HG03060 (cell line): ENCODE results near the gene PLAAT2.
"Not testable (repeated sequence)": the region's sequence is repeated elsewhere in the genome, so short reads cannot be mapped to it uniquely, and the experiment has no call there.

ENCODE experiments used
- ATAC-seq: cut with Tn5 transposase; IDR thresholded peaks from one replicate; pipeline ENCODE4 v1.9.1; 2021; ENCODE audit warnings: low read depth, moderate number of reproducible peaks; ENCODE audit not compliant: unreplicated experiment

PLAAT2 gene

DNA sequence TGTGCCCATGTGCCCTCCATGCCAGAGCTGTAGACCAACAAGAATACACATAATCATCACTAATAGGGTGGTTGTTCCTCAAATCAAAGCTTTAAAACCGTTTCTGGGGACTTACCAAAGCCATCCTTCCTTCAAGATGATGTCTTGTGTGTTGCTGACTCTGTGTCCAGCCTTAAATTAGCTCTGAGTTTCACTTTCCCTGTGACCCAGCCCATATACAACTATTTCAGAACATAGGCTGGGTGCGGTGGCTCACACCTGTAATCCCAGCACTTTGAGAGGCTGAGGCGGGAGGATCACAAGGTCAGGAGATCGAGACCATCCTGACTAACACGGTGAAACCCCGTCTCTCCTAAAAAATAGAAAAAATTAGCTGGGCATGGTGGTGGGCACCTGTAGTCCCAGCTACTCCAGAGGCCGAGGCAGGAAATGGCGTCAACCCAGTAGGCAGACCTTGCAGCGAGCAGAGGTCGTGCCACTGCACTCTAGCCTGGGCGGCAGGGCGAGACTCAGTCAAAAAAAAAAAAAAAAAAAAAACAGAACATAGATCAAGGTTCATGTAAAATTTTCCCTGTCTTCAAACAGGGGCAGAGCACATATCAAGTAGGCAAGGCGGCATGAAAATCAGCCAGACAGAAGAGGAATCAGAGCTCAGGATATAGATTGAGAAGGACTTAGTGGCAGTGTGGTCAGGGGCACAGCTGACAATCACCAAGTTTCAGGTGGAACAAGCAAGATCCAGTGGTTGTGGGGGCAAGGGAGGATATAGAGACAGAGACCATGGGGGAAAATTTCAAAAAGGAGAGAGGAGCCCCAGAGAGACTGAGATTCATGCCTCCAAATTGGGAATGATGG lies at the start of gene PLAAT2:
Gene PLAAT2 (minus strand): TSS at position 179 of the 855 bp plus-strand sequence. CDS start 55 bp downstream, at position 124.
- ATAC-seq, result no peak

DNA sequence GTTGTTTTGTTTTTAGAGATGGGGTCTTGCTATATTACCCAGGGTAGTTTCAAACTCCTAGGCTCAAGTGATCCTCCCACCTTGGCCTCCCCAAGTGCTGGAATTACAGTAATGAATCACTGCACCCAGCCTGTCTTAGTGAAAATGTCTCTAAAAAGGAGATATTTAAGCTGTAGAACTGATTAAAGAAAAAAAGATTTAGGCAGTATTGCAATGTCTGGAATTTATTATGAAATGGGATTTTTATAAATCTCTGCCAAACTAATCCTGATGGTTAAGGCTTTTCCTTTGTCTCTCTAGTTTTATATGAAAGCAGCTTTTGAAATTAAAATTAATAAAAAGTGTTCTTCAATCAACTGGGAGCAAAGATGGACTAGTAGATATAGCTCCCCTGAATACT lies 49.0 kb upstream of the PLAAT2 start:
- ATAC-seq, result no peak

DNA sequence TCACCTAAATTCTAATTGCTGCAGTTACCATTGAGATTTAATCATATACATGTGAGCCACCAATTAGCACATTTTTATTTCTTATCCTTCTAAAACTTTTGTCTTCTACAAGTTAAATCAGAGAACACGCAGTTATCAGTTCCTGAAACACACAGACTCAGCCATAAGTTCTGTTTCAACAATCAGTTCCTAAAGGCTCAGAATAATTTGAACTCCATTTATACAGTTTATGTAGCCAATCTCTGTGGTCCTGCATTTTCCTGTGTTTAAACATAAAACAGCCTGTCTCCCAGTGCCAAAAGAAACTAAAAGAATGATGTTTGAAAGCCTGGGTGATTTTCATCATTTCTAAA lies 48.2 kb upstream of the PLAAT2 start:
- no peak for ATAC-seq

DNA sequence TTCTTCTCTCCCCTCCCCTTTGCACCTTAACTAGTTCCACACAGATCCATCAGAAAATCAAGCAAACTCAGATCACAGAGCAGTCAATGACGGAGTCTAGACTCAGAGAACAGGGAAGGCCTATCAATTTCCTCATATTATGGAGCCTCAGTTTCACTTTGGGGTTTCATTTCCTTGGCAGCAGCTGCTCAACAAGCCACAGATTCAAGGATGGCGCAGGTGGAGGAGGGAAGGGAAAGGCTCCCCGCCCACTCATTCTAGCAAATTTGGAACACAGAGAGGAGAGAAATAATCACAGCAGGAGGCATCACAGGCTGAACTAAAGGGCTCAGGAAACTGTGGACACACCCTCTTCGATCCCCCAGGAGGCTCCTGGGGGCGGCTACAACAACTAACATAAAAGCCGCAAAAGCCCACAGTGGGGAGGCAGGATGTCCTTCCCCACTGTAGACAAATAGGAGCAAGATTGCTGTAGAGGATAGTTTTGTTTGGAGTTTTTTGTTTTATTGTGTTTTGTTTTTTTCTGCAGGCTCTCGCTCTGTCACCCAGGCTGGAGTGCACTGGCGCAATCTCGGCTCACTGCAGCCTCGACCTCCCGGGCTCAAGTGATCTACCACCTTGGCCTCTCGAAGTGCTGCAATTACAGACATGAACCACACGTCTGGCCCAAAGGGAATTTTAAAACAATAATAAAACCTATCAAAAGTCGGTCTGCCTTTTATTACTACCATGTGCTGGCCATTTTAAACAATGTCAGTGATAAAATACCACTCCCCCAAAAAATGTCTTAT lies 47.6 kb upstream of the PLAAT2 start:
- ATAC-seq, result no peak

DNA sequence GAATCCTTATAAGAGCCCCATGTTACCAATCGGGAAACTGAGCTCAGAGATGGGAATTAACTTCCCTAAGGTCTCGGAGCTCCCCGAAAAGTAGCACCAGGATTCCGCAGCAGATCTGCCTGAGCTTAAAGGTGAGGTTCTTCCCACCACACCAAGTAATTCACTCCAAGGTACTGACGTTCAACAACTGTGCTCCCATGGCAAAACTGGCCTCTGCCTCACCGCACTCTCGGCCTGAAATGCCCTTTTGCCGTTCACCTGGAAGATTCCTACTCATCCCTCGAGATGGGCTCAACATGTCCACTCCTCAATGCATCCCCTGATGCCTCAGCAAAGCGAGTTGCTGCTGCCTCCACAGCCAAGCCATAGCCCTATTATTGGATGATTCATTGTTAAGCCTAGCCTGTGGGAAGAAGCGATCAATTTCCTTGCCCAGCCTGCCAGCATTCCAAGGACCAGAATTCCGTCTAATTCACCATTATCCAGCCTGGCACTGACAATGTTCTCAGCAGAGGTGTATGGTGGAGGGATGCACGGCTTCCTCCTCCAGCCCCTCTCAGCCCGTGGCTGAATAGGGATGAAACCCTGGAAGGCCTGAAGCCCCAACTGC lies 46.9 kb upstream of the PLAAT2 start:
- no peak for ATAC-seq

DNA sequence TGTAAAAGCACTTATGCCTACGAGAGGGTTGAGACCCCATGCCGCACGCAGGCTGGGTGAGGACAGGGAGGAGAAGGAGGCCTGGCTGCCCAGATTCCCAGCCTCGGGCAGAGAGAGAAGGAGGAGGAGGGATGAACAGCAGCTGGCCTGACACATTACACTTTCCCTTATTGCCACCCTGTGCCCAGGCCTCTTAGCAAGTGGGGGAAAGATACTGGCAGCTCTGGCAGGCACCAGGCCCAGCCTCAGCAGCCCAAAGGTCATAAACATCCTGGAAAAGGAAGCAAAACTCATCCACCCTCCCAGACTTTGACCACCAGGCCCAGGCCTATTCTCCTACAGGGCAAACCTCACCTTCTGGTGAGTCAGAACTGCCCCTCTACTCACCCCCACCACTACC lies 46.4 kb upstream of the PLAAT2 start:
- no peak for ATAC-seq

DNA sequence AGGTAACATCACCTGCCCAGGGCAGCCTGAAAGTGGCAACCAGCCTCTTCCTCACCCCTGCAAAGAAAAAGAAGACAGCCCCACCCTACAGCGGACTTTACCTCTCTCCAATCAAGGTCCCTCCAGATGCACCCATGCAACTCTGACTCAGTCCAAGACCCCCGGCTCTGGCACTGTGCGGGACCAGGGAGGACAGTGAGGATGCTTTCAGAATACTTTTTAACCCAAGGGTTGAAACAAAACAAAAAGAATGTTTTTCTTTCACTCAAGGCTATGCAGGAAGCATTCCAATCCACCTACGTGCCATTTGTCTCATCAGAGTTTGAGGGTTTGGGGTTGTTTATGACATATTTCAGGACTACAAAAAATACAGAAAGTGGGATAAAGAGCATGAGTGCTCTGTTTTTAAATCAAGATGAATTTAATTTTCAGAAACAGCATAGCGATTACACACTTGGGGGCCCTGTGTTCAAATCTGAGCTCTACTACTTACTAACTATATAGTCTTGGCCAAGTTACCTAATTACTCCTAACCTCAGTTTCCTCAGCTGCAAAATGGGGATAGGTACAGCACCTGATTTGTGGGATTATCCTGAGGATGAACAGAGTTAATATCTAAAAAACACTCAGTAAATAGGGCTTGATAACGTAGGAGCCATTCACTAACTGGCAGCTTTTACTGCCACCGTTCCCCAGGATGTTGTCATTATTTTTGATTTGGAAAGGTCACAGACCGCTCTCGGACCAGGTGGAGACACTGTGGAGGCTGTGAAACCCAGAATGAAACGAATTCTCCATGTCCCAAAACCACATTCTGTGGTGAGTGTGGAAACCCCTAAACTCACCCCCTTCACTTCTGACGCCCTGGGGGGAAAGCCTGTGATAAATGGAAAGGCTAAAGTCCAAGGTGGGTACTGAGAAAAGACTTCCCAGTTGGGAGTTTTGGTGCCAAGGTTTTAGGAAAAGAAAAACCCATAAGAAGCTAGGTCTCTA lies 45.5 kb upstream of the PLAAT2 start:
- ATAC-seq, result no peak

DNA sequence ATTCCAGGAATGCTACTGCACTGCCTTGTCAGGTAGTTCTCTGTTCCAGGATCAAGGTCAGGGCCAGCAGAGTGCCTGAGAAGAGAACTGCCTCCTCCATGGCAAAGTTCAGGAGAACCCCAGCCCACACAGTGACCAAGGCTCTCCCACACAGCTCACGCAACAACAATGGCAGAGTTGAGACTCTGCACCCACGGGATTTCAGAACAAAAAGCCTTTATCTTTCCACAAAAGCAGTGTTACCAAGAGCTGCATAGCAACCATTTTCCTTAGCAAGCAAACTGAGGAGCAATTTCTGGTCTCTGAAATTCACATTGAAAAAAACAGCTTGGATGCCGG lies 40.0 kb upstream of the PLAAT2 start:
- no peak for ATAC-seq

DNA sequence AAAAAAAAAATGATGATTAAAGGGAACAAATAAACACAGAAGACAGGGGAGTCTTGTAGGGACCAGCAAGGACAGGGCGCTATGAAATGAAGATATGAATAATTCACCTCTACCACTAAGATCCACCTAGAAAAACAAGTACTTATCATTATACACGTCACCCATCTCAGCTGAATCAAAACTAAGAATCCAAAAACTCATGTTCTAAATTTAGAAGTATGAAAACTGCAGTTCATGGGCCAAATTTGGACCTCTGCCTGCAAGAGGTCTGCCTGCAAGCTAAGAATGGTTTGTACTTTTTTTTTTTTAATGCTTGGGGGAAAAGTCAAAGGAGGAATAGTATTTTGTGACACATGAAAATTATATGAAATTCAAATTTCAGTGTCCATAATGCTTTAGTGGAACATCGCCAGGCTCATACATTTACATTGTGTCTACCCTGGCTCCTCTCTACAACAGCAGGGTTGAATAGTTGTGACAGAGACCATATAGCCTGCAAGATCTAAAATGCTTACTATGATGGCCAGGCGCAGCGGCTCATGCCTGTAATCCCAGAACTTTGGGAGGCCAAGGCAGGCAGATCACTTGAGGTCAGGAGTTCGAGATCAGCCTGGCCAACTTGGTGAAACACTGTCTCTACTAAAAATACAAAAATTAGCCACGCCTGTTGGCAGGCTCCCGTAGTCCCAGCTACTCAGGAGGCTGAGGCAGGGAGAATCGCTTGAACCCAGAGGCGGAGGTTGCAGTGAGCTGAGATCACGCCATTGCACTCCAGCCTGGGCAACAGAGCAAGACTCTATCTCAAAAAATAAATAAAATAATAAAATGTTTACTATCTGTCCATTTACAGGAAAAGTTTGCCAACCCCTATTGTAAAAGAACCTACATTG lies 39.4 kb upstream of the PLAAT2 start:
- ATAC-seq, result not testable (repeated sequence)

DNA sequence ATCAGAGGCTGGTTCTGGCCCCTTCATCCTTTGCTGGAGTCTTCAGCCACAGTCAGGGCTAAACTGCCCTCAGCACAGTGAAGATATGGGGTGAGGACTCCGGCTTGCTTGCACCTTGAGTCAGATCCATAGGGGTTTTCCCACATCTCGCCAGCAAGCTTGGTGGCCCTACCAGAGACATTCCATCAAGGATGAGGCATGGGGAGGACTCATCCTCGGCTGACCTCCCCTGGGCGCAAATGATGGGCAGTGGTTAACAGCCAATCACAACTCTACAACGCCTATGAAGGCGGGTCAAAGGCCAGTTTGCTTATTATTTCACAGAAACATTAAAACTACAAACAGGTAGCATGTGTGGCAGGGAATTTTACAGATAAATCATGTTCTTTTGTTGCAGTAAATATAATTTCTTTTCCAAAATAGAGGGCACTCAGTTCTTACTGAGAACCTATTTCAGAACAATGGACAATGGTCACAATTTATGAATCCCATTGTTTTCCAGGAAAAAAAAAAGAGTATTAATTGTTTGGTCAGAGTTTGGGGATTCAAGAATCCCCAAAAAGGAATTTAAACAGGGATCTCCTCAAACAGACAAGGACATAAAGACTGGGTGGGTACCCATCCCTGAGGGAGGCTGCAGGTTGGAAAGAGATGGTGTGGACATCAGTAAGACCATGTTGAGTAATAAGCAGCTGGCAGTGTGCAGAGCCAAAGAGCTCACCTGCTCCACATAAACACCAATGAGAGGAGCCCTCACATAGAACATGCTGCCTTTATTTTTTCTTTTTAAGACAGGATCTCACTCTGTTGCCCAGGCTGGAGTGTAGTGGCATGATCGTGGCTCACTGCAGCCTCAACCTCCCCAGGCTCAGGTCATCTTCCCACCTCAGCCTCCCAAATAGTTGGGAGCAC lies 36.3 kb upstream of the PLAAT2 start:
- no peak for ATAC-seq

DNA sequence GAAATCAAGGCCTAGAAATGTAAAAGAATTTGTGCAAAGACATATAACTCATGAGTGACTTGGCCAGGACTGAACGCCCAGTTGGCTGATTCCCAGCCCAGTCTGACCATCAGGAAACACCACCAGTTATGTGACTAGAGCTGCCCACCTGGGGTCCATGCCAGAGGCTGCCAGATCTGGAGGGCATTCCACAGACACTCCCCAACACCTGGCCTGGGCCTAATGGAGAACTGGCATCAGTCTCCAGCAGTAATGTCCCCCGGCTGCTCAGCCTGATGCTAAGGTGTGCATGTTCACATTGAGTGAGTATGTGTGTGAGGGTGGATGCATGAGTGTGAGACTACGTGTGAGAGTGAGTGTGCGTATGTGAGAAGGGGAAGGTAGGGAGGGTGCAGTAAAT lies 35.4 kb upstream of the PLAAT2 start:
- ATAC-seq, result no peak

DNA sequence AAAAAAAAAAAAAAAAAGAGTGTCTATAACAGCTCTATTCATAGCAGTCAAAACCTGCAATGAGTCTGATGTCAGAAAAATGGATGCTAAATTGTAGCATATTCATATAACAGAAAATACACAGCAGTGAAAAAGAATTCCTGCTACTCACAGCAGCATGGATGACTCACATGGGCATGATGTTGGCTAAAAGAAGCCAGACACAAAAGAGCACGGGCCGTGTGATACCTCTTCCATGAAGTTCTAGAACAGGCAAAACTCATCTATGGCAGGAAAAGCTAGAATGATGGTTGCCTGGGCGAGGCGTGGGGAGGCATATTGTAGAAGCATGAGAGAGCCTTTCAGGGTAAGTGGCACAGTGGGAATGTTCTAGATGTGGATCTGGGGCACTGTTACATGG lies 32.1 kb upstream of the PLAAT2 start:
- no peak for ATAC-seq

DNA sequence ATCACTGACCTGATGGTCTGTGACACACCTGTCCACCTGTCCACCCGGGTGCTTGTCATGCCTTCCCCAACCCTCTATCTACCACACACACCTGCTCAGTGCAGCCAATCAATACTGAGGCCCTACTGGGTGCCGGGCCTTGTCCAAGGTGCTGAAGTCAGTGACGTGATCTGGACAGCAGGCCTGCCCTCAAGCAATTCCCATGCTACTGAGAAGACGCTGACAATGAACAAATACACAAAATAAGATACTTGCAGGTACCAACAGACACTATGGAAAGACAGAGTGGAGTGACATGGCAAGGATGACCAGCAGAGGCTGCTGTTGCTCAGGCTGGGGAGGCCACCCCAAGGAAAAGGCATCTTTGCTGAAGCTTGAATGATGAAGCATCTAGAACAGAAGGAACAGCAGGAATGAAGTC lies 29.8 kb upstream of the PLAAT2 start:
- no peak for ATAC-seq

DNA sequence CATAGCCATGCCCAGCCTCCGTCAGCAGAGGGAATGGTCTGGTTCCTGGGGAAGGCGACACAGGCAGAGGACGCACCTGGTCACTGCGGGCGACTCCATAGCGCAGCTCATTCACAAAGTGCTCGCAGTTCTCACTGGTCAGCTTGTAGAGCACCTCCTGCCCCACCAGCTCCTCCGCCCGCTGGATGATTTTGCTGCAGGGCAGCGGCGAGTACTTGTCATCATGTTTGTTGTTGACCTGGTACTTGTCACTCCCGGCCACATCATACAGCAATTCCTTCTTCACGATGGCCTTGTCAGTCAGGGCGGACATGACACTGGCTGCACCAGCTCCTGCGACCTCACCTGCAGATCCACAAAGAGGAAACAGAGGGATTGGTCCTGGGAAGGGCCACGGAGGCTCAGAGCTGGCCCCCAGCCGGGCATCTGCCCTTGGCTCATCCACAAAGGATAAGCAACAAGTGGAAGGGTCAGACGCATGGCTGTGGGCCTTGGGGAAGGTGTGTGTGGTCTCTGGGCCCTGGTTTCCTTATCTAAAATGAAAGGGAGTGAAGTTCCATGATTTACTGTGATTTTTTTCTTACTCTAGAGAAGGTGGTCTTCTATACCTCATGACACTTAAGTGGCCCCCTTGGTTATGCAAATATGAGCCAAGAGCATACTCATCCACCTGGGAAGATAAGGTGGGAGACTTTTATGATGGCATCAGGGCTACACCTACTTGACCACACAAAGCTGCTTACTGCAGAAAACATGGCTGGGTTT lies 27.0 kb upstream of the PLAAT2 start:
- no peak for ATAC-seq

DNA sequence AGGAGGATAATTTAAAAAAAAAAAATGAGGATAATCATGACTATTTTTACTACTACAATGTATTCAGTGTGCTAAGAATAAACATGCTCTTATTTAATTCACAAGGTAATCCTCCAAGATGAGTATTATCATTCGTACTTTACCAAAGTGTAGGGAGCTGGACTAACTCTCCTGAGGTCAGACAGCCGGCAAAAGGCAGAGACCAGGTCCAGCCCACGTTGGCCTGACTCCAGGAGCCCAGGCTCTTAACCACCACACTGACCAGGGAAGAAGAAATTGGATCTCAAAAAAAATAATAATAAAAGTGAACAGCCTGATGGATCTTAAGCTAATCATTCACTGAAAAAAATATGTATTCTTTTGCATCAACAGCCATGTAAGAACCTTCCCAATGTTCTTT lies 25.8 kb upstream of the PLAAT2 start:
- no peak for ATAC-seq

DNA sequence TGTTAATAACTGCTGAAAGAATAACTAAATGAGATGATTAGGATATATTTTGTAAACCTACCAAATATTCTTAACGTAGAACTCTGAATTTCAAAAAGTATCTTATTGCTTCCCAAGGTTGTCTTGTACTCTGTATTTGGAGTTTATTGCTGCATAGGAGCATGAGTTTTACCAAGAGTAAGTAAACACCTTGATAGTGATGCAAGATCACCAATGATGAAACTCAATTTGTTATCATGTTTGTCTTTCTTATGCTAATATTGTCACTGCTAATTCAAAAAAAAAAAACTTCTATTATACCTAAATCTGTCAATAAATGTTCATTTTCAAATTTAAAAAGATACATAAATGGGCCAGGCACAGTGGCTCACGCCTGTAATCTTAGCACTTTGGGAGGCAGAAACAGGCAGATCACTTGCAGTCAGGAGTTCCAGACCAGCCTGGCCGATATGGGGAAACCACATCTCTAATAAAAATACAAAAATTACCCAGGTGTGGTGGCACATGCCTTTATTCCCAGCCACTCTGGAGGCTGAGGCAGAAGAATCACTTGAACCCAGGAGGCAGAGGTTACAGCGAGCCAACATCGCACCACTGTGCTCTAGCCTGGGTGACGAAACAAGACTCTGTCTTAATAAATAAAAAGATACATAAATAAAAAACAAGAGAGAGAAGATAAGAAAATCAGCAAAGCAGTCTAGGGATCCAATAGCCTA lies 23.4 kb upstream of the PLAAT2 start:
- ATAC-seq, result no peak

DNA sequence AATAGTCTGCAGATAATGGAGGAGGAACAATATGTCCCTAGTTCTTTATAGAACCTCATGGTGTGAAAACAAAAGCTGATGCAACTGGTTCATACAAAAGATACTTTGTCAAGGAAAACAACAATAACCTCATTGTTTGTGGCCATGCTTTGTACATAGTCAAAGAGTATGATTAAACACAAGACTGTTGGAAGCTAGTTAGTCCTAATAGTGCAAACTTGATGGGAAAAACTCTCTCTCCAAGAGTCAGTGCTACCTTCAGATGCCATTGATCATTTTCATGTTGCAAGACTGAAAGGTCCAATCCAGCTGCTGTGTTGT lies 20.1 kb upstream of the PLAAT2 start:
- no peak for ATAC-seq
